Chondrocyte (in vitro differentiated cells): Measurements from ENCODE around the gene SUFU. TPM values are rescaled to one million over a fixed set of nuclear protein-coding genes. Genes with fewer than 3 reads are reported as not detected.
A peak's percentile ranks its signal among the peaks of the same experiment; 100 is the strongest.
"Not testable (repeated sequence)": the region's sequence is repeated elsewhere in the genome, so short reads cannot be mapped to it uniquely, and the experiment has no call there.

Experiments used
- DNase-seq: peaks from one replicate; pipeline ENCODE4 v3.0.0; 2021; ENCODE audit warnings: mixed read lengths, low spot score
- H3K27ac Mint-ChIP-seq: one replicate; pipeline ENCODE4 v1.8.0; 2021; ENCODE audit warnings: mild to moderate bottlenecking, moderate library complexity, mixed read lengths; ENCODE audit not compliant: unreplicated experiment
- H3K27me3 Mint-ChIP-seq: 2 replicates; pipeline ENCODE4 v1.8.0; 2021; ENCODE audit warnings: low read depth, mixed read lengths
- H3K36me3 Mint-ChIP-seq: 2 replicates; pipeline ENCODE4 v1.8.0; 2021; ENCODE audit warnings: low read depth, mixed read lengths
- H3K4me1 Mint-ChIP-seq: 2 replicates; pipeline ENCODE4 v1.8.0; 2021; ENCODE audit warnings: low read depth, mild to moderate bottlenecking, mixed read lengths
- H3K4me3 Mint-ChIP-seq: one replicate; pipeline ENCODE4 v1.8.0; 2021; ENCODE audit warnings: mild to moderate bottlenecking, moderate library complexity, mixed read lengths; ENCODE audit not compliant: unreplicated experiment
- H3K9me3 Mint-ChIP-seq: 2 replicates; pipeline ENCODE4 v1.8.0; 2021; ENCODE audit warnings: low read depth, mixed read lengths
- CTCF ChIP-seq: fragments of 200-600 bp; sonication (generic); IDR thresholded peaks from 2 replicates; pipeline ENCODE4 v1.5.0; 2021; ENCODE audit warnings: antibody characterized with exemption, mild to moderate bottlenecking, moderate library complexity
- long read RNA-seq: library from polyadenylated mRNA; stranded (forward); transcript quantifications from one replicate; pipeline ENCODE4 v2.0.0, GENCODE V29; 2021
- total RNA-seq: library from RNA; stranded (reverse); gene quantifications from 3 replicates; pipeline ENCODE4 v1.2.1, GENCODE V29; 2021

SUFU gene
- total RNA-seq: 14.5 to 15.5 TPM (median 15.5 TPM) in 3 replicates
- long read RNA-seq, full-length matches to known transcripts: 1 of 10 reads
- long read RNA-seq, partial matches to known transcripts: 0 of 10 reads
- long read RNA-seq, other reads (novel, unspliced or antisense): 9 of 10 reads

GRCh38 chr10:102503264-102504178, at the start of gene SUFU:
SUFU (plus strand) TSS chr10:102503972; CDS start chr10:102504153, 181 bp downstream.
- Mint-ChIP-seq H3K27me3 (no peaks in the 10 kb centered on the region), H3K9me3 (no peaks in the 10 kb centered on the region), H3K27ac (peak within 1 kb of the TSS; percentile 53), H3K4me3 (peak within 1 kb of the TSS; percentile 93), H3K36me3 (no peaks in the 10 kb centered on the region), H3K4me1 (peaks cover 35% of the 10 kb centered on the region)
- DNase-seq: peak; percentile 96
- TF ChIP-seq CTCF: peak; percentile 92

- H3K4me3 Mint-ChIP-seq, H3K9me3 Mint-ChIP-seq, H3K27me3 Mint-ChIP-seq, H3K36me3 Mint-ChIP-seq, DNase-seq: not testable (repeated sequence)
- Mint-ChIP-seq H3K27ac (peak overlapping the region; percentile 45), H3K4me1 (peaks cover 23% of the 10 kb centered on the region)
These were observed 48.9 kb upstream of the SUFU start for GRCh38 chr10:102454662-102455487.

GRCh38 chr10:102455893-102456471, 47.8 kb upstream of the SUFU start:
- Mint-ChIP-seq H3K4me3 (no peak overlapping the region), H3K36me3 (peaks cover 2% of the 10 kb centered on the region), H3K9me3 (no peaks in the 10 kb centered on the region), H3K4me1 (peaks cover 24% of the 10 kb centered on the region), H3K27me3 (no peaks in the 10 kb centered on the region), H3K27ac (peak overlapping the region; percentile 70)
- no peak for TF ChIP-seq CTCF
- DNase-seq: no peak

GRCh38 chr10:102457591-102458150, 46.1 kb upstream of the SUFU start:
- Mint-ChIP-seq H3K36me3 (peaks cover 2% of the 10 kb centered on the region), H3K27me3 (peaks cover 3% of the 10 kb centered on the region), H3K4me1 (peaks cover 32% of the 10 kb centered on the region), H3K9me3 (no peaks in the 10 kb centered on the region), H3K4me3 (no peak overlapping the region), H3K27ac (no peak overlapping the region)
- no peak for TF ChIP-seq CTCF
- DNase-seq: no peak

- no peak overlapping the region for H3K4me3 Mint-ChIP-seq
- H3K27ac Mint-ChIP-seq: no peak overlapping the region
- no peak for DNase-seq
- no peaks in the 10 kb centered on the region for H3K9me3 Mint-ChIP-seq
- peaks cover 2% of the 10 kb centered on the region for H3K36me3 Mint-ChIP-seq
- TF ChIP-seq CTCF: no peak
- peaks cover 27% of the 10 kb centered on the region for H3K4me1 Mint-ChIP-seq
- peaks cover 5% of the 10 kb centered on the region for H3K27me3 Mint-ChIP-seq
These were observed 45.1 kb upstream of the SUFU start for GRCh38 chr10:102458656-102459055.
